PC-9 (cell line): ENCODE data around the gene MAMLD1. TPM values are rescaled to one million over a fixed set of nuclear protein-coding genes. Genes with fewer than 3 reads are reported as not detected.

Experiments used
- BruUV-seq: library from RNA; stranded (reverse); fragments of 400-500 nt; replicated peaks from 2 replicates; lab custom pipeline; 2021; lab: Mats Ljungman, UMichigan
- CTCF ChIA-PET: fragments of 300-600 bp; sonication (Branson Sonifier 250); formaldehyde crosslinking; loops from one replicate; lab custom pipeline; 2022; ENCODE audit warnings: antibody characterized with exemption; lab: Charles Lee
- POLR2A ChIA-PET: fragments of 300-600 bp; sonication (Branson Sonifier 250); formaldehyde crosslinking; loops from one replicate; lab custom pipeline; 2022; ENCODE audit warnings: antibody characterized with exemption; ENCODE audit not compliant: unreplicated experiment; lab: Charles Lee
- DNase-seq, 2 experiments: peaks; one replicate each; pipeline versions ENCODE4 v3.0.0 to v3.0.0-alpha.2; 2015 to 2022; ENCODE audit warnings: mixed read lengths in 1 of 2
- H2AFZ ChIP-seq: fragments of 200-600 bp; sonication (generic); 2 replicates; pipeline ENCODE4 v1.8.1; 2017; ENCODE audit warnings: antibody characterized with exemption
- H3F3A ChIP-seq: fragments of 200-600 bp; sonication (generic); 2 replicates; pipeline ENCODE4 v1.8.1; 2017; ENCODE audit warnings: antibody characterized with exemption, mild to moderate bottlenecking, low read depth; ENCODE audit not compliant: insufficient read depth
- H3K27ac ChIP-seq: fragments of 200-600 bp; sonication (generic); 2 replicates; pipeline ENCODE4 v1.6.1; 2016; ENCODE audit warnings: mixed run types
- H3K27me3 ChIP-seq: fragments of 200-600 bp; sonication (generic); 2 replicates; pipeline ENCODE4 v1.6.1; 2016; ENCODE audit warnings: low read depth, mixed run types; ENCODE audit not compliant: insufficient read depth
- H3K36me3 ChIP-seq: fragments of 200-600 bp; sonication (generic); 2 replicates; pipeline ENCODE4 v1.6.1; 2016; ENCODE audit warnings: low read depth, mixed run types
- H3K4me1 ChIP-seq: fragments of 200-600 bp; sonication (generic); replicated peaks from 2 replicates; pipeline ENCODE4 v1.6.1; 2016; ENCODE audit warnings: mixed run types; ENCODE audit not compliant: insufficient read depth
- H3K4me2 ChIP-seq: fragments of 200-600 bp; sonication (generic); 2 replicates; pipeline ENCODE4 v1.6.1; 2017; ENCODE audit warnings: mixed run types
- H3K4me3 ChIP-seq: fragments of 200-600 bp; sonication (generic); 2 replicates; pipeline ENCODE4 v1.6.1; 2016; ENCODE audit warnings: mixed run types
- H3K79me2 ChIP-seq: fragments of 200-600 bp; sonication (generic); 2 replicates; pipeline ENCODE4 v1.6.1; 2017; ENCODE audit warnings: low read depth, mixed run types
- H3K9me2 ChIP-seq: fragments of 200-600 bp; sonication (generic); 2 replicates; pipeline ENCODE4 v1.8.1; 2017; ENCODE audit warnings: mild to moderate bottlenecking; ENCODE audit not compliant: insufficient read depth
- H3K9me3 ChIP-seq: fragments of 200-600 bp; sonication (generic); 2 replicates; pipeline ENCODE4 v1.8.1; 2016; ENCODE audit warnings: low read depth; ENCODE audit not compliant: insufficient read depth
- H4K20me1 ChIP-seq: fragments of 200-600 bp; sonication (generic); 2 replicates; pipeline ENCODE4 v1.8.1; 2017; ENCODE audit not compliant: insufficient read depth
- EZH2 ChIP-seq: fragments of 200-600 bp; sonication (generic); IDR thresholded peaks from 2 replicates; pipeline ENCODE4 v1.8.0; 2017; ENCODE audit warnings: antibody characterized with exemption, low read depth
- intact Hi-C: fragments of 100-400 bp; cut with micrococcal nuclease; formaldehyde crosslinking; loops from one replicate; pipeline ENCODE4 v1.10.0; 2022; ENCODE audit not compliant: unreplicated experiment
- total RNA-seq: library from RNA; stranded (reverse); gene quantifications from 2 replicates; pipeline ENCODE4 v1.2.3, GENCODE V29; 2021
- TF ChIP-seq, protein P1 (sequence below): fragments of 200-600 bp; sonication (generic); conservative IDR thresholded peaks from 2 replicates; pipeline ENCODE4 v1.6.1; 2017; ENCODE audit warnings: mixed run types, antibody characterized with exemption, mild to moderate bottlenecking, moderate library complexity

Gene MAMLD1
- total RNA-seq, 1 experiment from 2014 or later: 2.5 TPM

DNA sequence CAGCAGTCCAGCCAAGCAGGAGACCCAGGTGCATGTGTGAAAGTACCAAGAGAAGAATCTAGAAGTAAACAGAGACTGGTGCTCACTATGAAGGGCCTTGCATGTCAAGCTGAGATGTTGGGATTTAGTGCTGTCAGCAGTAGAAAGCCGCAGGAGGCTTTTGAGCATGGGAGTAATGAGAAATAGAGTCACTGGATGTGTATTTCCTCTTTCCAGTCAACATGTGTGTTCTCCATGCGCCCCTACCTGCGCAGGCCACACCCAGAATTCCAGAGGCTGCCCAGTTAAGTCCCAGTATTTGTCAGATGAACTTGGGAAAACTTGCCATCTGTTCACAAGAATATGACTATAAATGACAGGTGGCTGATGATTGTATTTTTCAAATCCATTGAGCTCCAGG lies 4.5 kb upstream of the MAMLD1 start:
- TF ChIP-seq, protein P1, sequence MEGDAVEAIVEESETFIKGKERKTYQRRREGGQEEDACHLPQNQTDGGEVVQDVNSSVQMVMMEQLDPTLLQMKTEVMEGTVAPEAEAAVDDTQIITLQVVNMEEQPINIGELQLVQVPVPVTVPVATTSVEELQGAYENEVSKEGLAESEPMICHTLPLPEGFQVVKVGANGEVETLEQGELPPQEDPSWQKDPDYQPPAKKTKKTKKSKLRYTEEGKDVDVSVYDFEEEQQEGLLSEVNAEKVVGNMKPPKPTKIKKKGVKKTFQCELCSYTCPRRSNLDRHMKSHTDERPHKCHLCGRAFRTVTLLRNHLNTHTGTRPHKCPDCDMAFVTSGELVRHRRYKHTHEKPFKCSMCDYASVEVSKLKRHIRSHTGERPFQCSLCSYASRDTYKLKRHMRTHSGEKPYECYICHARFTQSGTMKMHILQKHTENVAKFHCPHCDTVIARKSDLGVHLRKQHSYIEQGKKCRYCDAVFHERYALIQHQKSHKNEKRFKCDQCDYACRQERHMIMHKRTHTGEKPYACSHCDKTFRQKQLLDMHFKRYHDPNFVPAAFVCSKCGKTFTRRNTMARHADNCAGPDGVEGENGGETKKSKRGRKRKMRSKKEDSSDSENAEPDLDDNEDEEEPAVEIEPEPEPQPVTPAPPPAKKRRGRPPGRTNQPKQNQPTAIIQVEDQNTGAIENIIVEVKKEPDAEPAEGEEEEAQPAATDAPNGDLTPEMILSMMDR: no peak
- no peak for TF ChIP-seq EZH2
- ChIA-PET CTCF (no interaction called here), POLR2A (no interaction called here)
- BruUV-seq: no TSS peak
- intact Hi-C loops: no loop called here
- Histone ChIP-seq H2AFZ (no peak overlapping the region), H3K9me3 (no peaks in the 10 kb centered on the region), H3K36me3 (no peaks in the 10 kb centered on the region), H3K9me2 (no peaks in the 10 kb centered on the region), H3K4me3 (no peak overlapping the region), H3K4me1 (peaks cover 14% of the 10 kb centered on the region), H3K79me2 (no peaks in the 10 kb centered on the region), H3F3A (no peaks in the 10 kb centered on the region), H3K4me2 (no peak overlapping the region), H3K27me3 (peaks cover 17% of the 10 kb centered on the region; the same call in 1 of the 2 replicates), H4K20me1 (no peaks in the 10 kb centered on the region), H3K27ac (no peak overlapping the region)
- DNase-seq: no peak

DNA sequence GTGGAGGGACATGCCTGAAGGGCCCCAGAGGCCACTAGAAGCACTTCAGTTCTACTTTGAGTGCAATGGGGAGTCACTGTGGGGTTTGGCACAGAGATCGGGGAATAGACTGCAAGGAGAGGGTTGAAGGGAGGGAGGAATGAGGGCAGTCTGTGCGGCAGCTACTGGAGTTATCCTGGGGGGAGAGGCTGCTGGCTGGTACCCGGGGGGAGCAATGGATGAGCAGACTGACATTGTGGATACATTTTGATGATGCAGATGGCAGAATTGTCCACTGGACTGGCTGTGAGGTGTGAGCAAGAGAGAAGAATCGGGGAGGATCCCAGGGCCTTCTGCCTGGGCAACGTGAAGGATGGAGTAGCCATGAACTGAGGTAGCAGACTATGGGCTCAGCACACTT lies 2.8 kb upstream of the MAMLD1 start:
- DNase-seq: no peak
- H3F3A ChIP-seq: no peaks in the 10 kb centered on the region
- intact Hi-C loops: loop anchor here (5.0 to 10.0 kb wide), 3 partner anchors 216 to 308 kb away; no protein-coding TSS in a partner anchor
- H3K4me2 ChIP-seq: no peak overlapping the region
- POLR2A ChIA-PET: interaction anchor here (0.6 kb wide), 1 partner anchor 298 kb away, joined by 3 read pairs; no protein-coding TSS in a partner anchor
- peaks cover 17% of the 10 kb centered on the region; the same call in 1 of the 2 replicates for H3K27me3 ChIP-seq
- H3K4me1 ChIP-seq: peaks cover 14% of the 10 kb centered on the region
- no peaks in the 10 kb centered on the region for H3K36me3 ChIP-seq
- no peak for TF ChIP-seq EZH2
- TF ChIP-seq, protein P1: no peak
- no peaks in the 10 kb centered on the region for H3K79me2 ChIP-seq
- no TSS peak for BruUV-seq
- no peaks in the 10 kb centered on the region for H4K20me1 ChIP-seq
- CTCF ChIA-PET: interaction anchor here (0.6 kb wide), 1 partner anchor 159 kb away, joined by 3 read pairs; no protein-coding TSS in a partner anchor
- H3K27ac ChIP-seq: no peak overlapping the region
- no peak overlapping the region for H3K4me3 ChIP-seq
- no peaks in the 10 kb centered on the region for H3K9me3 ChIP-seq
- no peaks in the 10 kb centered on the region for H3K9me2 ChIP-seq
- no peak overlapping the region for H2AFZ ChIP-seq

DNA sequence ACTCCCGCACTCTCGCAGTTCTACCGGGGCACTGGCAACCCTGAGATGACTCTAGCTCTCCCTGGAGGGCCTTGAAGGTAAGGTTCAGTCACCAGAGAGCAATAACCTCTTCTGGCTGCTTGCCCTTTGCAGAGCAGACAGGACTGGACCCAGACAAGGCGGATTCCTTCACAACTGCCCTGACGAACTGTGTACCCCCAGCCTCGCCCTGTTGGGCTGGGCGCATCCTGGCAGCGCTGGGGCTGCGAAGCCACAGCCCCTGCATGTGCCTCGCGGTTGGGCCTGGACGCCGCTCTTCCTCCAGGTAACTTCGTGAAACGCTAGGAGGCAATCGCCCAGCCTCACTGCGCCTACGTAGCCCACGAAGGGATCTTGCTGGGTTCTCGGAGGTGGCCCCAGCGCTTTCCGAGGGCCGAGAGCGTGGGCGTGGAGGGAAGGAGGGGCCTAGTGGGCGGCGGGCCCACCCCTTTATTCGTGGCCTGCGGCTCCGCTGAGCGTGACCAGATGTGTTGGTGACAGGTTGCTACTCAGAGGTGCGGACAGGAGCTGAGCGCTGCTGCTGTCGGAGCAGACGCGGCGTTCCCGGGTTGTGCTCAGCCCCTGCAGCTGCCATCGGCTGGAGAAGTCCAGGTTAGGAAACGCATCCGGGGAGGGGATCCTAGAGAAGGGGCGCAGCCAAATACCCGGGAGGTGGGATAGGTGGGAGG lies 1.9 kb upstream of the MAMLD1 start:
- peak overlapping the region; percentile 99 for H3K4me2 ChIP-seq
- TF ChIP-seq EZH2: no peak
- TF ChIP-seq, protein P1: no peak
- no peak overlapping the region for H3K4me3 ChIP-seq
- H3K79me2 ChIP-seq: no peaks in the 10 kb centered on the region
- CTCF ChIA-PET: interaction anchor here (0.6 to 1.1 kb wide), 2 partner anchors 160 to 421 kb away, joined by 3 to 4 read pairs; no protein-coding TSS in a partner anchor
- no peak overlapping the region for H3K27ac ChIP-seq
- no peaks in the 10 kb centered on the region for H3K9me2 ChIP-seq
- intact Hi-C loops: loop anchor here (1.0 to 10.0 kb wide), 5 partner anchors 160 to 398 kb away; no protein-coding TSS in a partner anchor
- H3K9me3 ChIP-seq: no peaks in the 10 kb centered on the region
- no peaks in the 10 kb centered on the region for H4K20me1 ChIP-seq
- peak in 1 of 2 experiments; percentile 25 for DNase-seq
- peaks cover 17% of the 10 kb centered on the region; the same call in 1 of the 2 replicates for H3K27me3 ChIP-seq
- H3F3A ChIP-seq: peaks cover 6% of the 10 kb centered on the region; the same call in 1 of the 2 replicates
- H3K36me3 ChIP-seq: no peaks in the 10 kb centered on the region
- peaks cover 14% of the 10 kb centered on the region for H3K4me1 ChIP-seq
- H2AFZ ChIP-seq: no peak overlapping the region
- POLR2A ChIA-PET: no interaction called here
- no TSS peak for BruUV-seq
